ENCODE data around the gene BABAM2.

DNA sequence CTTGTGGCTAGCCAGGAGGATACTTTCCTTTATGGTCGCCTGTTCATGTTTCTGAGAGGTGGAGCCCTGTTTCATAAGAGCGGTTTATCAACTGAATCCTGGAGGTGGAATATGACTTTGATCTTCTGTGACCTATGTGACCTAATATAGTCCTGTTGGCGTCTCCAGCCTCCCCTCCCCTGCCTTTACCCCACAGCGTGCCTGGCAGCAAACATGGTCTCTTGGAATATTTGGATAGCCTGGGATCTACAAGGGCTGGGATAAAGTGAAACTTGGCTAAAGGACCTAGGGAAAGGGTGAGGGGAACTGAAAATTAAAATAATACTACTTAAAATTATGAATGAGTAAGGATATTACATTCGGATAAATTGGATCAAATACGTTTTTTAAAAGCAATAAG, 246.0 kb downstream of the BABAM2 start:
- TF ChIP-seq, protein P1, sequence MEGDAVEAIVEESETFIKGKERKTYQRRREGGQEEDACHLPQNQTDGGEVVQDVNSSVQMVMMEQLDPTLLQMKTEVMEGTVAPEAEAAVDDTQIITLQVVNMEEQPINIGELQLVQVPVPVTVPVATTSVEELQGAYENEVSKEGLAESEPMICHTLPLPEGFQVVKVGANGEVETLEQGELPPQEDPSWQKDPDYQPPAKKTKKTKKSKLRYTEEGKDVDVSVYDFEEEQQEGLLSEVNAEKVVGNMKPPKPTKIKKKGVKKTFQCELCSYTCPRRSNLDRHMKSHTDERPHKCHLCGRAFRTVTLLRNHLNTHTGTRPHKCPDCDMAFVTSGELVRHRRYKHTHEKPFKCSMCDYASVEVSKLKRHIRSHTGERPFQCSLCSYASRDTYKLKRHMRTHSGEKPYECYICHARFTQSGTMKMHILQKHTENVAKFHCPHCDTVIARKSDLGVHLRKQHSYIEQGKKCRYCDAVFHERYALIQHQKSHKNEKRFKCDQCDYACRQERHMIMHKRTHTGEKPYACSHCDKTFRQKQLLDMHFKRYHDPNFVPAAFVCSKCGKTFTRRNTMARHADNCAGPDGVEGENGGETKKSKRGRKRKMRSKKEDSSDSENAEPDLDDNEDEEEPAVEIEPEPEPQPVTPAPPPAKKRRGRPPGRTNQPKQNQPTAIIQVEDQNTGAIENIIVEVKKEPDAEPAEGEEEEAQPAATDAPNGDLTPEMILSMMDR (IDR thresholded peaks at IDR 0.05): no peak
- TF ChIP-seq POLR2A (IDR thresholded peaks at IDR 0.05): no peak

Data from Peyer's patch (tissue), 4 donors.